Measurements from ENCODE around the gene NHEJ1.

The NHEJ1 gene

DNA sequence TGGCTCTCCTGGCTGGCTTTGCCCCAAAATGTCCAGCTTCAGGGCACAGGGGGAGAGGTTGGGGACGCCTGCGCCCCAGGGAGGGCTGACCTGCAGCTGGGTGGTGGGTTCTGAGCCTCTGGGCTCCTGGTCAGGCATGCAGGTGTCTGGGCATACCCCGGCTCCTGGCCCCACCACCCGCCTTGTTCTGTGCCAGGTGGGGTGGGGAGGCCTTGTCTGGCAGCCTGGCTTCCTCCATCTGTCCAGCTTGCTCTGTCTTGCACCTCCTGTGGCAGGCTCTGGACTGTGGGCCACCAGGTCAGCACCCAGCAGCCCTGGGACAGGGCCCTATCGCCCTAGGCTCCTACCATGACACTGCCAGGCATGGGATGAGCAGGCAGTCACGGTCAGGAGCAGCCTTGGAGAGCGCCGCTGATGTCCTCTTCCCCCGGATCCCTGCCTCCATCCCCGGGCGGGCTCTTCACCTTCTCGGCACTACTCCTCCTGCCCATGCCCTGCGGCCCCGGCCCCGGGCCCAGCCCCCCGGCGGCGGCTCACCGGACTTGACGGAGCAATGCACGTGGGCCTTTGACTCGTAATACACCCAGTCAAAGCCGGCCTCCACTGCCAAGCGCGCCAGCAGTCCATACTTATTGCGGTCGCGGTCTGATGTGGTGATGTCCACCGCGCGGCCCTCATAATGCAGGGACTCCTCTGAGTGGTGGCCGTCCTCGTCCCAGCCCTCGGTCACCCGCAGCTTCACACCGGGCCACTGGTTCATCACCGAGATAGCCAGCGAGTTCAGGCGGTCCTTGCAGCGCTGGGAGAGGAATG lies 103.5 kb downstream of the NHEJ1 start:
- no peak for DNase-seq

DNA sequence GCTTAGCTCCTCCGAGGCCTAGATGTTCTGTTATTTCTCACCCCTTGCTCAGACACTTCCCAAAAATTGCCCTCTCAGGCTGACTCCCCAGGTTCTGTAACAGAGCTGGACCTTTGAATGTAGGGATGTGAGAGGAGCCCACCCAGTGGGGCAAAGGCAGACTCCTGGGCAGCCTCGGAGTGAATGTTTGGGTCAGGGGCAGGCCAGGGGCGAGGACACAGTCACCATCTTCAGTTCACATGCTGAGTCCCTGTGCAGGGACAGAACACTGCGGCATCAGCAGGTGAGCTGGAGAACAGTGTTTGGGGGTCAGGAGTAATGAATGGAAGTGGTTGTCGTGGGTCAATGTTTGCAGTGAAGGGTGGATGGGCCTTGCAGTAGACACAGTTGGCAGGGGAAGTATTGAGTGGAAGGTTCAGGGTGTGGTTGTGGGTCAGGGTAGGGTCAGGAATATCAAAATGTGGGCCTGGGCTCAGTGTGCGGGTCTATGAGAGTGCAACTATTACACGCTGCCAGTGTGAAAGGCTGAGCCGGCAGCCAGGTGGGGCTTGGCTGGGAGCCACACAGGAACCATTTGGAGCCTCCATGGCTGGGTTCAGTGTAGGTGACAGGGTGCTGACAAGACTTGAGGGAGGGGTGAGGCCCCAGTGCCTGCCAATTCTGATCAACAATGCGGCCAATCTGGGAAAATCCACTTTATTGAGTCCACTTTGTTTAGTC lies 104.3 kb downstream of the NHEJ1 start:
- no peak for DNase-seq

DNA sequence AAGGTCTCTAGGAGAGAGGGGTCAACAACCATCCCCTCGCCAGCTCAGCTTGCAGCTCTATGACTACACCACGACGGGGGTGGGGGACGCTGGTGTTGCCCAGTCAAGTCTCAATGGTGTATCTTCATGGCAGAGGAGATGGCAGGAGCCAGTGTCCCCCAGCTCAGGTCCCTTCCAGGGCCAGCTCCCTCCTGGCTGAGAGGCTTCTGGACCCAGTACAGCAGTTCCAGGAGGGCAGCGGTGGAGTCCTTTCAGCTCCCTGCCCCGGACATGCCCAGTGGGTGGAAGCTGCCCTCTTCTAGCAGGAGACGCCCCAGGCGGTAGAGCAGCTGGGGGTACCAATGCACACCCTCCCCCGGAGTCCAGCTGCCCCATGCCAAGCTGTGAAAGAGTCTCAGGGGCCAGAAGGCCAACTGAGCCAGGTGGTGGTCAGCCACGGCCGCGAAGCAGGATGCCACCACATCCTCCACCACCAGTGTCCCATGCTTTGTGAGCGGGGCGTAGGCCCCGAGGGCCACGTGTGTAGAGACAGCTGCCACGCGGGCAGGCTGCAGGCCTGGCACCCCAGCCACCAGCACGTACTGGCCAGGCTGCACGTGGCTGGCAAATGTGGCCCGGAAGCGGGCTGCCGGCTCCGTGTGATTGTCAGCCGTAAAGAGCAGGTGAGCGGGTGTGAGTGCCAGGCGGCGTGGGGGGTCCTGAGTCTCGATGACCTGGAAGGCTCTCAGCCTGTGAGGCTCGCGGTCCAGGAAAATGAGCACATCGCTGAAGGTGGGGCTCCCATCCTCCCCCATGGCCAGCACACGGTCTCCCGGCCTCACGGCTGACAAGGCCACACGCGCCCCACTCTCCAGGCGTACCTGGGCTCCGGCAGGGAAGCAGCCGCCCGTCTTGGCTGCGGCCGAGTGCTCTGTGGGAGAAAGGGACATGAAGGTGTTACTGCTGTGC lies 105.4 kb downstream of the NHEJ1 start:
- DNase-seq, result no peak

DNA sequence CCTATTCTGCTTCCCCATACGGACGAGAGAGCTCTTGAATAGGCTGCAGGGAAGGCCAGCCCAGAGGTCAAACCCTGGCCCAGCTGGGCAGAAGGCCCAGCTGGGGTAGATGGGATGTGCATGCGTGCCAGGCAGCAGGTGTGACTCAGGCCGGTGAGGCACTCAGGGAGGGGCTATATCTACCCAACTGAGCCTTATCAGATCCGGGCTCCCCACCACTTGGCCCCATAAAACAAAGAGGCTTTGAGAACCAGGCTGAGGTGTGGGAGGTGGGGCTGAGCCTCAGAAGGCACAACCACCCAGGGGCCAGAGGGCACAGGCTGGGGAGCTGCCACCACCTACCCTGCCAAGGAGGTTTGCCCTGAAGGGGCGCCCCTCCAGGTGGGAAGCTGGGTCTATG lies 111.3 kb downstream of the NHEJ1 start:
- no peak for DNase-seq

DNA sequence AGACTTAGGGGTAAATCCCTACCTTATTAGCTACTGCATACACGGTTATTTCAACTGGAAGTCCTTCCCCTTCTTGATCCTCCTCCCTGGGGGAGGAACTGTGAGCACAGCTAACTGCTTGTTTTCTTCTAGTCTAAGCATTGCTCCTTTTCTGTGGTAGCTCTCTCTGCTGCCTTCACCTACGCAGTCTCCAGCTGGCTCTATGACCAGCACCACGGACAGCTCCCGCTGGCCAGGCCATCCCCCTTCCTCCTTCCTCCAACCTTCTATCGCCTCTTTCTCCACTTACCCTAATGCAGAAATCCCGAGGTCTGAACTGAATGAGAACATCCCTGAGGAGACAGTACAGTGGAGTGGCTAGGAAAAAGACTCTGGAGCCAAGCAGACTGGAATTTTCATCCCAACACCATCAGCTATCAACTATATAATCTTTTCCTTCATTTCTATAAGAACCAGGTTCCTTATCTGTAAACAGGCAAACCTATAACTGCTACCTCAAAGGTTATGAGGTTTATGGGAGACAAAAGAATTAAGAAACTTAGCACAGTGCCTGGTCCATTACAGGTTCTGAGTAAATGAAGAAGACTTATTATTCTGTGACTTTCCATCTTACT lies 114.6 kb downstream of the NHEJ1 start:
- DNase-seq, result no peak

DNA sequence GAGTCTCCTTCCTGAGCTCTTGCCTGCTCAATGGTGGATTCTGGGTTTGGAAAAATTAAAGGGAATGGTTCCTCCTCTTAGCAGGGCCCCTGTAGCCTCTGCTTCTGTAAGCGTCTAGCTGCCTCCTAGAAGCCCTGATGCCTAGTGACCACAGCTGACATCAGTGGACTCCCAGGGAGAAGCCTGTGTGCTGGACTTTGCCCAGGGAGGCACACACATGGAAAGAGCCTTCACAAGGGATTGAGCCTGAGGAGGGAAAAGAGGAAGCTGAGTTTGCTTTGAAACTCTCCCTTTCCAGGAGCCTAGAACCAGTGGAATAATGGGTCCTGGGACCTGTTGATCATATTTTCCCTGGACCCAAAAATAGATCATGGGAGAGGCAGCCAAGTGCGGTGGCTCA lies 117.9 kb downstream of the NHEJ1 start:
- no peak for DNase-seq

DNA sequence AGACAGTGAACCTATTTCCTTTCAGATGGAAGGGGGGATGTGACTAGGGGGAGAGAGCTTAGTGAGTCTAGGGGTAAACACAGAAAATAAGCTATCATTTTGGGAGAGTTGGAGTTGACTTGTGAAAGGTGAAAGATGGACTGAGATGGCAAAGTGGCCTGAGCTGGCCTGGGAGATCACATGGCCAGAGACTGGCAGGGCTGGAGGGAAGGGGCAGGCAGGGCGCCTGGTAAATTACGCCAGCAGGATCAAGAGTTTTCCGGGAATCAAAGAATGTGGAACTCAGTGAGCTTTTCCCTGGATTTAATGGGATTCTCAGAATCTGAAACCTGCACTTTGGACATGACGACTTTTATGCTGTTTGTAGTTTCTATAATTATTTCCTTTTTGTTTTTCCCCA lies 118.5 kb downstream of the NHEJ1 start:
- no peak for DNase-seq

DNA sequence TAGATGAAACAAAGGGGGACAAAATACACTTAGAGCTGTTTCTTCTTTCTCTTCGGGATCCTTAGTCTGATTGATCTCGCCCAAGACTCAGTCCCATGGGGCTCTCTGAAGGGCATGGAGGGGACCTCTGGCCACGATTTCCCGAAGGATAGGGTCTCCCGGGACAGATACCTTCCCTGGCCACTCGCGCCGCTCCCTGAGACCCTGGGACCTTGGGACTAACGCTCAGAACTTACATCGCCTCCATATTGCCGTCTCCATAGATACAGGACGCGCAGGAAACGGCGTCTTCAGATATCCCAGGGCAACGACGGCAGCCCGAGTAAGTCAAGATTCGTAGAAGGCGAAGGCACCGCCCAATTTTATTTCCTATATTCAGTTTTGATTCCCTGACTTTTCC lies 119.4 kb downstream of the NHEJ1 start, which contains the start of gene CFAP65:
CFAP65 (minus strand) TSS at position 265 of the 400 bp plus-strand sequence. CDS start 2,468 bp downstream, outside the sequence.
- no peak for DNase-seq

DNA sequence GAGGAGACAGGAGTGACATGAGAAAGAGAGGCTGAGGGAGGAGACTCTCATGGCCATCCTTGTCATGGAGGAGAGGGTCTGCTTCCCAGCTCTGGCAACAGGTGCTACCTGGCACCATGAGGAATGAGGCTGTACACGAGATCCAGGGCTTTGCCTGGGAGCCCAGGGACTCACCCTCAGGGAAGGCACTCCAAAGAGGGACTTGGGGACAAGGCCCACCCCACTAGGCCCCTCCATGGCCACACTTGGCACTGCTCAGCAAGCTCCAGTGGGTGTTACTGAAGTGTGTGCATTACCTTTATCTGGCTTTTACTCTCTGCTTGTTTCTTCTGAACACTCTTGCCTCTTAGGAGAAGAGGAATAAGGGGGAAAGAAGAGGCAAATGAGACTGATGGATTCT lies 122.0 kb downstream of the NHEJ1 start:
- DNase-seq, result no peak

DNA sequence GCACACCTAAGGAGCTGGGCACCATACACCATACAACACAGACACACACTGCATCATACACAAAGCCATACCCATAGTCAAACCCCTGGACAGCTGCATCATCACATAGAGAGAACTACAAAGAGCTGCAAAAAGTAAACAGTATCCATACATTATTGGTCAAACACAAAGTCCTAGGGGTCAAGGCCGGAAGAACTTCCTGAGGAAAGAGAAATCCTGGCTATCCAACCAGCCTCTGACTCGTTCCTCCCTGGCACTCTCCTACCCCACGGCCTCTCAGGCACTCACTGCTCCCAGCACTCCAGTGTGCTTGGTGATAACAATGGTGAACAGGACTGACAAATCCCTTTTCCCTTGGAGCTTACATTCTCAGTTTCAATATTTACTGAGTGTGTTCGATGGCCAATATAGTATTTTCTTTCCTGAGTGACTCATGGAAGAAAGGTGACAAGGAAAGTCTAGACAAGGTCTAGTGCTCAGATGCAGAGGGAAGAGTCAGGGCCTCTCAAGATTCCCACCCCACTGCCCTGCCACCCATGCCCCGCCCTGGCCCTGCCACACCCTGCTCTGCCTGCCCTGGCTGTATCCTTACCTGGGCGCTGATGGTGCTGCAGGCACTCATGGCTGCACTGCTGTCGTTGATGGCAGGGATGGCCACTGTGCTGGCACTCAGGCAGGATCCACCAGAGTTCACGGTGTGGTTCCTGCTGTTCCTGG lies 122.7 kb downstream of the NHEJ1 start:
- no peak for DNase-seq

DNA sequence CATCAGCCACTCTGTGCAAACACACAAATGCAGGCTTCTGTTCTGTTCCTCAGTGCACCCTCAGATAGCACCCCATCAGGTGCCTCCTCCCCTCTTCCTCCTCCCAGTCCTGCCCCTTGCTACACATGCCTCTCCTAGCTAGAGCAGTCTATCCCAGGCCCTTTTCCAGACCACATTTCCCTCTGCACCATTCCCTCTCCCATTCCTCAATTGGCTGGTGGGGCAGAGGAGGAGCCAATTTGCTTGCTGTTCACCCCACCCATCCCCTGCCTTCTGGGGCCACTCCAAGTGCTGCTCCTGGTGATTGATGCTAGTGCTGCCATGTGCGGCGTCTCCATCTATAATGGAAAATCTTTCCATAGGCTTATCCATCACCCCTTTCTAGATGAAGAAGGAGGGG lies 124.7 kb downstream of the NHEJ1 start:
- DNase-seq, result no peak

DNA sequence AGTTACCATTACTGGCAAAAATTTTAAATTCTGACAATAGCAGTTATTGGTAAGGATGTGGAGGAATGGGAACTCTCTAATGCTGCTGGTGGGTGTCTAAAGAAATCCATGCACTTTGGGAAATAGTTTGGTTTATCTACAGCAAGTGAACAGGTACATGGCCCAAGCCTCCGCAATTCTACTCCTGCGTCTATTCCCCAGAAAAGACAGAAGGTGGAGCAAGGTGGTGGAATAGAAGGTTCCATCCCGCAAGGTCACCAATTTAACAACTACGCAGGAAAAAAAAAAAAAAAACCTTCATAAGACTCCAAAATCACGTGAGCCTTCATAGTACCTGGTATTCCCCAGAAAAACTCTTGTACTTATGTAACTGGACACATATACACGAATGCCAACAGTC lies 125.8 kb downstream of the NHEJ1 start:
- DNase-seq, result no peak

DNA sequence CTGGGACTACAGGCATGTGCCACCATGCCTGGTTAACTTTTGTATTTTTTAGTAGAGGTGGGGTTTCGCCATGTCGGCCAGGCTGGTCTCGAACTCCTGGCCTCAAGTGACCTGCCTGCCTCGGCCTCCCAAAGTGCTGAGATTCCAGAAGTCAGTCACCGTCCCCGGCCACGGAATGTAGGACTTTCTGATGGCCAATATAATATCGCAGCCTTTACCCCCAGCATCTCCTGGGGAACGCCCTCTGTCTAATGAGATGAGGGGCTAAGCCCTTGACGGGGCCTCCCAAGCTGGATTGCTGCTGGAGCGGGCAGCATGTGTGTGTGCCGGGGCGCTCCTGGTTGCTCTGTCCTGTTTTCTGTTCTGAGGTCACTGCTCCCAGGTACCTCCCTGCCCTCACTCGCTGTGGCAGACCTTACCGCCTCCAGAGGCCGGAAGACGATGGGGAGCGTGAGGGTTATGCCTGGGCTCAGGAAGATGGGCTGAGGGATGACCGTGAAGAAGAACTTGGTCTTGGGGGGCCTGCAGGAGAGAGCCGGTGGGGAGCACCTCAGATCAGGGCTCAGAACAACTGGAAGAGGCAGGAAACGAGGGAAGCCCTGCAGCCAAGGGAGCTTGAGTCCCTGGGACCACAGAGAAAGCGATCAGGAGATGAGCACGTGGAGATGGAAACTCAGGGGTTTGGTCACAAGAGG lies 128.4 kb downstream of the NHEJ1 start:
- DNase-seq, result no peak

DNA sequence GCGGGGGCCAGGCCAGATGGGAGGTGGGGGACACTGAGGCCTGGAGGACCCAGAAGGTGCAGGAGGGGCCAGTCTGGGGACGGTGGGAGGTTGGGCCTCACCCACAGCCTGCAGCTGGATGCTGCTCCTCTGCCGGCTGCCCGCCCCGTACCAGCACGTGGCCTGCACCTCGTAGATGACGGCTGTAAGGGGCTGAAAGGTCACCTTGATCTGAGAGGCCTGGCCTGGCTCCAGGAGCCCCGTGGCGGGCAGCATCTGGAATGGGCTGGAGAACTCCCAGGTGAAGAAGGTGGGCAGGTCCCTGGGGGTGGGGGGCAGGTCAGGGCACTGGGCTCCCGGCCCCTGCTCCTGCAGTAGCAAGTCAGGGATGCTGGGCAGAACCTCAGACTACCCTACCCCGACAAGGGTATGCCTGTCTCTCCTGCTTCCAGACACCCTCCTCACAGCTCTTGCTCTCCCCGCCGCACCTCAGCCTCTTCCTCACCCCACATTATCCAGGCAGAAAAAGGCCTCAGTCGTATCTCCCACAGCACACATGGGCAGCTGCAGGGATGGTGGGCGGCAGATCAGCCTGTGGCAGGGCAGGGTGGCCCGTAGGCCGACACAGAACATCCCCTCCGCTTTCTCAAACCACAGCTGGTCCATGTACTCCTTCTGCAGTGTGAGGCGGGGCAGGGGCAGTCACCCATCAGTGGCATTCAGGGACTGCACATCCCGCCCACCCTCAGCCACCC lies 129.4 kb downstream of the NHEJ1 start:
- no peak for DNase-seq

DNA sequence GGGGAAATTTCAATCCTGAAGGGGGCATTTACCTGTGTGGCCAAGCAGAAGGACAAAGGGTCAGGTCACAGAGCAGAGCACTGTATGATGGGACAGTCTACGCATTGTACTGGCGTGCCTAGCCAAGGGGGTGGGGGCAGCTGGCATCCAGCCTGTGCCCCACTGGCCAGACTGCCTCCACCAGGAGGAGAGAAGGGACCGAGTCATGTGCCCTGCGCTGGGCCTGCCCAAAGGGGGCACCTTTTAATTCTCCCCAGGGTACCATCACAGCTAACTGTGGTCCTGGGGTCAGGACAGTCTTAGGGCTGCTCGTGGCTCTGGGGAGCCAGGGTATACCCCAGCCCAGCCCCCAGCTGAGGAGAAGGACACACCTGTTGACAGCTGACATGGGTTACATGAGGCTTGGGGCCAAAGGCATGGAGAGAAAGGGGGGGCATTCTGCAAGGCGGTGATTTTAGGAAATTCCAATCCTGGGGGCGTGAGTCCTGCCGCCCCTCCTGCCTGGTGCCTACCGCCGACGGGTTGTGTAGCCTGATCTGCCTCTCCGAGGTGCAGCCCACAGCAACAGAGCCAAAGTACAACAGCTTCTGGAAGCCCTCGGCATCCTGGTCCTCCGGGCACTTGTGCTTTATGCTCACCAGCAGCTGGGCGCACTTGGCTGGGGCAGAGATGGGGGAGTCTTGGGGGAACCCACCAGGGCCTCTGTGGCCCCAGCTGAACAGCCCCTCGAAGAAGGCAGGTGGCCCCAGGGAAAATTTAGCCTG lies 130.3 kb downstream of the NHEJ1 start:
- DNase-seq, result no peak

DNA sequence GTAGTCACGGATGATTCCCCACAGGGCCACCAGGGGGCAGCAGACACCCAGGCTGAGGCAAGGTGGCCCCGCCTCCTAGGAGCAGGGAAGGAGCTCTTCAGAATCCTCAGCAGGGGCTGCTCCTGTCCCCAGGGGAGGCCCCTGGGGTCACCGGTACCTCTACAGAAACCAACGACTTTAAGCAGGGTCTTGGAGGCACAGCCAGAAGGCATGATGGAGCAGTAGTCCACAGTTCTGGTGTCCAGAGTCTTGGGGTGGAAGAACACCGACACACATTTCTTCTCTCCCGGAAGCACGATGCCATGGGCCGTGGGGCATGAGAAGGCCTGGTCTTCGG lies 130.8 kb downstream of the NHEJ1 start:
- DNase-seq, result peak; percentile 48 to 70 (median 63)

DNA sequence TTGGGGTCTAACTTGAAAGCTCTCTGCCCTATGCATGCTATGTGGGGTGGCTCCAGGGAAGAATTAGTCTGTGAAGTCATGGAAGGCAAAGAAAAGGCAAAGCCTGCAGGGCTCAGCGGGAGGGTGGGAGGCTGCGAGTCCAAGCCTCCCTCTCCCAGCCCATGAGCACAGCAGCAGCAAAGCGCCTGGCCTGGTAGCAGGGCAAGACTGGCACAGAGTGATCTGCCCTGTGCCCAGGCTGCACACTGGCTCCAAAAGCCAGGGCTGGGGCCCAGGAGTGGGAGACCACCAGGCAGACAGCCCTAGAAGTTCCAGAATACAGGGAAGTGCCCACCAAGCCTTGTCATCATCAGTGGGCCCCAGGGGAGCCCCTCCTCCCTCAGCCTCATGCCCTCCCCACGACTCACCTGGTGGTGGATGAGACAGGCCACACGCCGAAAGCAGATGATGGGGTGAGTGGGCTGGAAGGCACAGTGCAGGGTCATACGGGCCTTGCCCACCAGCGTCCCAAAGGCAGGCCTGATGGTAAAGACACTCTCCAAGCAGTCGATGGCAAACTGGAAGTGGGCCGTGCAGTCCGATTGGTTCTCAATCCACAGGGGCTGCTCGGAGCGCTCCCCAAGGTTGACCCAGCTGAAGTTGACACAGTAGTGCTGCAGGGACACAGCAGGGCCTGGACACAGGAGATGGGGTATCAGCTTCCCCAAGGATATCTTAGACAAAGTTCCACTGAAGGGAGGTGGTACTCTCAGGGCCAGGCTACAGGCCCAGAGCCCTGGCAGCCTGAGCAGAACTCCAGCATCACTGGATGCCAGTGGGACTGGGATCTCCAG lies 131.4 kb downstream of the NHEJ1 start:
- DNase-seq, result no peak

DNA sequence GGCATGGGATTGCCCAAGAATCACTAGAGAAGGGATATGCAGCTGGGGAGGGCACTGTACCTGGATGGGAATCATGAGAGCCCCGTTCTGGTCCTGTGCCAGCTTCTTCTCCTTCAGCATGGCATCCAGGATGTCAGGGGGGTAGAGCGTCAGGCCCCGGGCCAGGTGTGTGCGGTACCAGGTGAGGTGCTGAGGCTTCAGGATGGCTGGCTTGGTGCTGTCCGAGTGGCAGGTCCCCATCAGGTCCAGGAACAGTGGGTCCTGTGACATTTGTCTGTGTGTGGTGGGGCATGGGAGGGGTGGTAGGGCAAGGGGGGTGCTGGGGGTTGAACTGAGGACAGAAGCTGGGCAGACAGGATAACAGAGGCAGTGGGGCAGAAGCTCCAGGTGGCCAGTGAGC lies 132.5 kb downstream of the NHEJ1 start:
- DNase-seq, result no peak

DNA sequence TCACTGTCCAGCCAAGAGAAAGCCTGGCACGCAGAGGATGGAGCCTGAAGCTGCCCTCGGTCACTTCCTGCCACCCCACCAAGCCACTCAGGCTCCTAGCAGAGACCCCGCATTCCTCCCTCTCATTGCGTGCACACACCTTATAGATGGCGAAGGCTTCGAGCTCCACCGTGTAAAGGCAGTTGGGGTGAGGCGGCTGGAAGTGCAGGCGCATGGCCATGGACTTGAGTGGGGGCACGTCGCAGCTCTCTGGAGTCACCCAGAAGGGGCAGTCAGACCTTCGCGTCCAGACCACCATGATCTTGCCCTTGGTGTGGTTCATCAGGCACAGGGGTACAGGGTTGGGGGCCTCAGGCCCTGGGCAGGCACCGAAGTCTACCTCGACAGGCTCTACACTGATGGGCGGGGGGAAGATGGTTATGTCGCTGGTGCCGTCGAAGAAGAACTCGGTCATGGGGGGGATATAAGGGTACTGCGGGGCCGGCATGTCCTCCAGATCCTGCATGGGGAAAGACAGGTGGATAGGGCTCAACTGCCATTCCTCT lies 133.0 kb downstream of the NHEJ1 start:
- no peak for DNase-seq

All from T-helper 1 cell (primary cell).